Nucleus accumbens (tissue), 56 donors: ENCODE measurements around the gene KCNK6.
"Not testable (repeated sequence)": the region's sequence is repeated elsewhere in the genome, so short reads cannot be mapped to it uniquely, and the experiment has no call there.

Experiments used
- DNase-seq, 56 donors: peaks; one replicate each; lab custom pipeline; 2025; lab: John Stamatoyannopoulos, UW

KCNK6 gene

GRCh38 chr19:38359242-38360021 is 39.8 kb downstream of the KCNK6 start:
- DNase-seq = no peak

DNA sequence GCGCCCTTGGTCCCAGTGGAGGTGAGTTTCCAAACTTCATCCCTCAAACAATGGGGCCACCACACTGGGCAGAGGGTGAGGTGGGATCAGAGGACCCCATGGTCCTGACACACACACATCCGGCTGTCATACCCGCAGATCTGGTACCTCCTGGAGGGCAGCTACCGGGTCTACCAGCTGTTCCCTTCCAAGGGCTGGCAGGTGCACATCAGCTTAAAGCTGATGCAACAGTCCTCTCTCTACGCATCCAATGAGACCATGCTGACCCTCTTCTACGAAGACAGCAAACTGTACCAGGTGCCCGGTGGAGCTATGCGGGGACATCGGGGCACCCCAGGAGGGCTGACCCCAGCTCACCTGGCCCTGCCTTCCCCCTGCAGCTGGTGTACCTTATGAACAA is 40.7 kb downstream of the KCNK6 start:
- no peak for DNase-seq

DNA sequence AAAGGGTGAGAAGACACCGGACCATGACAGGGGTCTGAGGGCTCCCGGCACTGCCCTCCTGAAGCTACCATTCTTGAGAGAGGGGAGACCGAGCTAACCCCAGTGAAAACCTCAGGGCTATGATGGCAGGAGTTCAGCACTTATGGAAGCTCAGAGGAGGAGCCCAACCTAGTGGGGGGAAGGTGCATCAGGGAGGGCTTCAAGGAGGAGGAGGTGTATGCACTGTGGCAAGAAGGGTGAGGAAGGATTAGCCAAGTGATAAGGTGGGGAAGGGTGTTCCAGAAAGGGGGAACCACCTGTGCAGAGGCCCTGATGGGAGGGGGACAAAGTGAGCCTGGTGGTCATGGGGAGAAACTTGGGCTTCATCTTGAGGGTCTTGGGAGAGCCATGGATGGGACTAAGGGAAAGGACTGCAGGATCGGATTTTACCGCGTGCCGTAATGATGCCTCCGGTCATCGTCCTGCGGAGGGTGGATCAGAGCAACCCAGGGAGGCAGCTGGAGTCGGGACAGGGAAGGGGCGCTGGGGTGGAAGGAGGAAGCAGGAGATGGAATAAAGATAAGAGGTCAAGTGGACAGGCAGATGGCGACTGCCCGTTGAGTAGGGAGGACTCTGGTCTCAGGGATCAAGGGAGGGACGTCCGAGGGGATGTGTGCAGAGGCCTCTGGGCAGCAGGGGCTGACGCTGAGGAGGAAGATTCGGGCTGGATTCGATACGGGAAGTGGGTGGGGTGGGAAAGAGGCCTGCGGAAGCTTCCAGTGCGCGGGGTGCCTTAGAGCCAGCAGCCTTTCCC is 41.4 kb downstream of the KCNK6 start:
- DNase-seq = no peak

DNA sequence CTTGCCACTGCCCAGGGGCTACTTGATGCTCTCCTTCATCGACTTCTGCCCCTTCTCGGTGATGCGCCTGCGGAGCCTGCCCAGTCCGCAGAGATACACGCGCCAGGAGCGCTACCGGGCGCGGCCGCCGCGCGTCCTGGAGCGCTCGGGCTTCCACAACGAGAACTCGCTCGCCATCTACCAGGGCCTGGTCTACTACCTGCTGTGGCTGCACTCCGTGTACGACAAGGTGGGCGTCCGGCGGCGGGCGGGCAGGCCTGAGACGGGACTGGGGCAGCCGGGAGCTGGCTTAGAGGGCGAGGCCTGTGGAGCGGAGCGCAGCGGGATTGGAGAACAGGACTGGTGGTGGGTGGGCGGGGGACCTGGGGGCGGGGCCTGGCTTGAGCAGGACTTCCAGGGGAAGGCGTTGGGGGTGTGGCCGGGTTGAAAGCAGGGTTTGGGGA is 42.0 kb downstream of the KCNK6 start:
- DNase-seq = peak in 40 of 56 donors; percentile 1 to 73 (median 28)

DNA sequence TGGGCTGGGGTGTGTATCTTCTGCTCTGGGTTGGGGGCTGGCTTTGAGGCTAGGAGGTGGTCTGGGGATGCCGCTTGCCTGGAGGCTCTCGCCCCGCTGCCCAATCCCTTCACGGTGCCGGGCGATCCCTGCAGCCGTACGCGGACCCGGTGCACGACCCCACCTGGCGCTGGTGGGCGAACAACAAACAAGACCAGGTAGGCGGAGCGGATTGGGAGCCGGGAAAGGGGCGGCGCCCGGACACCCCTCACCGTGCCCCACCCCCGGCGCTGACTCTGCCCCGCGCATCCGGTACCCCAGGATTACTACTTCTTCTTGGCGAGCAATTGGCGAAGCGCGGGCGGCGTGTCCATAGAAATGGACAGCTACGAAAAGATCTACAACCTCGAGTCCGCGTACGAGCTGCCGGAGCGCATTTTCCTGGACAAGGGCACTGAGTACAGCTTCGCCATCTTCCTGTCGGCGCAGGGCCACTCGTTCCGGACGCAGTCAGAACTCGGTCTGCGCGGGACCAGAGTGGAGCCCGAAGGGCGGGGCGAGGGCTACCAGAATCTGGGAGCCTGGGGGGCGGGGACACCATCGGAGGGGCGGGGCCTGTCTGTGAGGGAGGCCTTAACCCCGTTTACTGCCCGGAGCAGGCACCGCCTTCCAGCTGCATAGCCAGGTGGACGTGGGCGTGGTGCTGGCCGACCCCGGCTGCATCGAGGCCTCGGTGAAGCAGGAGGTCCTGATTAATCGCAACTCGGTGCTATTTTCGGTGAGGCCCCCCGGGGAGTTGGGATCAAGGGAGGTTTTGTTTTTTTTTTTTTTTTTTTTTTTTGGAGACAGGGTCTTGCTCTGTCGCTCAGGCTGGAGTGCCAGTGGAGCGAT is 42.7 kb downstream of the KCNK6 start:
- DNase-seq = peak in 8 of 56 donors; percentile 11 to 73 (median 17)

GRCh38 chr19:38362946-38363688 is 43.5 kb downstream of the KCNK6 start:
- DNase-seq = not testable (repeated sequence)

GRCh38 chr19:38367041-38367440 is 47.4 kb downstream of the KCNK6 start:
- DNase-seq = no peak

DNA sequence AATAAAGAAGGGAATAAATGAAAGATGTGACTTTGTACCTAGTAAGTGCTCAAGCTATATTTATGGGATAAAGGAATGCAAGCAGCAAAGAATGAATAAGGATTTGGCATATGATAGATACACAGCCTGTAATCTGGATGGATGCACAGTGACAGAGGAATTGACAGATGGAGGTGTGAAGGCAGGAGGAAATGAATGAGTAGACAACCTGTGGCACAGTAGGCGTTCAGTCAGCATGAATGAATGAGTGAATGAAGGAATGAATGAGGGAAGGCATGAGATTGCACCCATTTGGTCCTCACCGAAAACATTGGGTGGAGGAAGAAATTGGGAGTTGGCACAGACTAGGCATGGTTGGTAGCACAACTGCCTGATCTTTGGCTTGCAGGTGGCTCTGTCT is 49.9 kb downstream of the KCNK6 start:
- no peak for DNase-seq

- no peak for DNase-seq
Observed at GRCh38 chr19:38370299-38370698, 50.7 kb downstream of the KCNK6 start.

DNA sequence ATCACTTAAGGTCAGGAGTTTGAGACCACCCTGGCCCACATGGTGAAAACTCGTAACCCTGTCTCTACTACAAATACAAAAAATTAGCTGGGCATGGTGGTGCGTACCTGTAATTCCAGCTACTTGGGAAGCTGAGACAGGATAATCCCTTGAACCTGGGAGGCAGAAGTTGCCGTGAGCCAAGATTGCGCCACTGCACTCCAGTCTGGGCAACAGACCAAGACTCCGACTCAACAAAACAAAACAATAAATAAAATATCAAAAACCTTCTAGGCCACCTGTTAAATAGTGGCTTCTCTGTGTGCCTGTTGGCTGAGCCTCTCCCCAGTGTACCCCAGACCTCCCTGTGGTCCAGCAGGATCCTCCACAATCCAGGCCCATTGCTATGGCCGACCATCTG is 51.4 kb downstream of the KCNK6 start:
- DNase-seq = no peak

- DNase-seq = no peak
Observed at GRCh38 chr19:38373907-38374331, 54.3 kb downstream of the KCNK6 start.

GRCh38 chr19:38374332-38375097 is 54.9 kb downstream of the KCNK6 start, which contains the start of gene PSMD8:
TSS of gene PSMD8 (plus strand) at chr19:38374571. CDS start at chr19:38374602, 31 bp downstream.
- peak; percentile 78 to 100 (median 99) for DNase-seq

DNA sequence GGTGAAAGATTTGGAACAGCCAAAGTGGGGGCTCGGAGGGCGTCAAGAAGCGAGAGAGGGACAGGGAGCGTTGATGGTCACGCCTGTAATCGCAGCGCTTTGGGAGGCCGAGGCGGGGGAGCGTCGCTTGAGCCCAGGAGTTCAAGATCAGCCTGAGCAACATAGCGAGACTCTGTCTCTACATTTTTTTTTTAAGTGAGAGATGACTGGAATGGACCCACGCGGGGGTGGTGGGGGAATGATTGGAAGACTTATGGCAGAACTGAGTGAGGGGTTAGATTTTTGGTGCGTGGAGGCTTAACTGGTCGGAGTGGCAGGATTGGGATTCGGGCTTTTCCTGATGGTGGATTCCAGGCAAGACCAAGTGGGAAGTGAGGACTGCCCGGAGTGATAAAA is 55.5 kb downstream of the KCNK6 start:
- DNase-seq = no peak

DNA sequence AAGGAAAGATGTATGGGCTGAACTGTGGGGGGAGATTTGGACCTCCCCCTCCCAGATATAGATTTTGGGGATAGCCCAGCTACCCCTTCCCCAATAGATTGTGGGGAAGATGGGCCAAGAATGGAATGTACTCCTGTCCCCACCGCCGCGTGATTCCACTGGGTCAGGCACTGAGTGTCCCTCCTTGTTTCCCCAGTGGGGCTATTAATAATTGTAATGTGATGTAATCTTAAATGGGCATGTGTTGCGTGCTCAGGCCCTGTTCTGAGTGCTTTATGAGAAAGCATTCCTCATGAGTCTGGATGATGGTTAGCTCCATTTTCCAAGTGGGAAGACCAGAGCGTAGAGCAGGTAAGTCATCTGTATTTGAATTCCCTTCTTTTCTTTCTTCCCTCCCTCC is 56.1 kb downstream of the KCNK6 start:
- DNase-seq = no peak

DNA sequence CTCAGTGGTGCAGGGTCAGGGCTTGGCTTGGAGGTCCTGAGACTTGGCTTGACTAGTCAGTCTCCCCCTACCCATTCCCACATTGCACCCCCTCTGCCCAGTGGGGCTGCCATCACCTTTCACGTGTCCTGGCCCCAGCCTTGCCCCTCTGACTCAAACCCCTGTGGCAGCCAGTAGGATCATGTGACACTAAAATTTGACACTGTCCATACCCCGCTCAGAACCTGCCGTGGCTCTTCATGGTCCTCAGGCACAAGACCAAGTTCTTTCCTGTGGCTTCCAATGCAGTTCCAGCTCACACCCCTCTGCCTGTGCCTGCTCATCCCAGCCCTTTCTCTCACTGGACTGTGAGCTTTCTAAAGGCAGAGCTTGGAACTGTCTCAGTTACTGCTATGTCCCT is 56.9 kb downstream of the KCNK6 start:
- no peak for DNase-seq

DNA sequence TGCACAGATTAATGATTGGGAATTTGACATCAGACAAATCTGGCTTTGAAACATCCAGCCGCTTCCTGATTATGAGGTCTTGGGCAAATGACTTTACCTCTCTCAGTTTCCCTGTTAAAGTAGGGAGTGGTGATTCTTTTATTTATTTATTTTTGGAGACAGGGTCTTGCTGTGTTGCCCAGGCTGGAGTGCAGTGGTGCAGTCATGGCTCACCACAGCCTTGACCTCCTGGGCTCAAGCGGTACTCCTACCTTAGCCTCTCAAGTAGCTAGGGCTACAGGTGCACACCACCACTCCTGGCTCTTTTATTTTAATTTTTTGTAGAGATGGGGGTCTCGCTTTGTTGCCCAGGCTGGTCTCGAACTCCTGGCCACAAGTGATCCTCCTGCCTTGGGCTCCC is 57.4 kb downstream of the KCNK6 start:
- no peak for DNase-seq

DNA sequence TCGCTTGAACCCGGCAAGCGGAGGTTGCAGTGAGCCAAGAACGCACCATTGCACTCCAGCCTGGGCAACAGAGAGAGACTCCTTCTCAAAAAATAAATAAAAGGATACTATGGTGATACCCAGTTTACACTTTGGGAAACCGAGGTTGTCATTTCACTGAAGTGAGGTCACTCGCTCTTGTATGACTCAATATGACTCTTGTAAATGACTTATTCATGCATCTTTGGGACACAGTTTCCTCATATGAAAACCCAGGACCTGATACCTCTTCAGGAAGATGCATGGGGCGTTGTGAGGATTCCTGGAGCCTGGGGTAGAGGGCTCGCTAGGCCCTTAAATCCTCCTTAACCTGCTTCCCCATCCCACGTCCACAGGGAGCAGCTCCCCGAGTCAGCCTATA is 59.2 kb downstream of the KCNK6 start:
- DNase-seq = no peak

- DNase-seq = no peak
Observed at GRCh38 chr19:38381138-38381537, 61.5 kb downstream of the KCNK6 start.
